ENCODE data around the gene ODF2.

Gene ODF2

DNA sequence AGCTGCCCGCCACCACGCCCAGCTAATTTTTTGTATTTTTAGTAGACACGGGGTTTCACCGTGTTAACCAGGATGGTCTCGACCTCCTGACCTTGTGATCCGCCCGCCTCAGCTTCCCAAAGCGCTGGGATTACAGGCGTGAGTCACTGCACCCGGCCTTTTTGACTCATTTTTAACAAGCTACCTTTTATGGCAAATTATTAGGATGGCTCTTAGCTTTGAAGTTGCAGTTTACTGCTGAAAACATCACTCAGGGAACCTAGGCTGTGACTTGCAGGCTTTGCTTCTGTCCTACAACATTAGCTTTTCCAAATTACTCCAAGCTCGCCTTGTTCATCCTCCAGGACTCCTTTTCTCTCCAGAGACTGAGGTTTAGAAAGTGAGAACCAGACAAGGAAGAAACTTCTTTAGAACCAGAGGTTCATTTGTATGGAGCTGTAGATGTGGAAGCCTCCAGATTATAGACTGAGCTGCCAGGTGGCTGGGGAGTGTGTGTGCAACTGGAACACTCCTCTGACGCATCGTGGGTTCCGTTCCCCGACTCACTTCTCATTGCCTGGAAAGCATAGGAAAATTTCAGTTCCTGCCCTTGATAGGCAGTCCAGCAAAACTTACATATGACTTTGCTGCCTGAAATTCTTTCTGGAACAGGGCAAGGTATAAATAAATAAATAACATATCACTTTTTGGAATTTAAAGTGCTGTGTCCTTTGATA, 72.8 kb downstream of the ODF2 start:
- no peak for DNase-seq (ENCODE audit: low read depth)

DNA sequence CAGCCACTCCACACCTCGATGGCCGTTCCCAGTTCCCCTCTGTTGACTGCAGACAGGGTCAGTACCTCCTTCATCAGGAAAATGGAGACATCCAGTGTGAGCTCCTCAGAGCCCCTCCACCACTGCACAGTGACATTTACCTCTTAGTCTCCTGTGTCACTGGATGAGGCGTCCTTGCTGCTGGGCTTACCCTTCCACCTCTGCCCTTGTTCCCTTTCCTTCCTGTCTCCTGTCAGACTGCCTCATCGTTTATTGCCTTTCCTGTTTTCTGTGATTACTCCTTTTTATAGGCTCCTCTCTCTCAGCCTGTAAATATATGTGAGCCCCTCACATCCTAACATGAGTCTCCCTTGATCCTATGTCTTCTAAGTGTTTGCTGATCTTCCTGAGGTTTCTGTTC, 73.4 kb downstream of the ODF2 start:
- DNase-seq (ENCODE audit: low read depth) = no peak

DNA sequence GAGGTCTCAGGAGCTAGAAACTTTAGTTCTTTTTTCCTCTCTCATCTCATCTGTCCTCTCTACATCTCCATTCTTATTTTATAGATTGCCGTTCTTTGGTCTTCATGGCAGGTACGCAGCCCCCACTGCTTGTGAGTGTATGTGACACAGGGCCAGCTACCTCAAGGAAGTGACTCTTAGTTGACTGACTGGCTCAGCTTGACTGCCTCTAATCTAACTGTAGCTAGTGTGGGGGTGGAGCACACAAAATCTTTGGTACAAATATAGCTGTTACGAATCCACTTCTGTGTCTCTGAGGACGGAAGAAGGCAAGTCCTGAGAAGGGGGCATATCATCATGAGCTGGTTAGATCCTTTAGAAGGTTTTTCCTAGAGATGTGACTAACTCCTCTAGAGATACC, 76.8 kb downstream of the ODF2 start:
- no peak for DNase-seq (ENCODE audit: low read depth)

DNA sequence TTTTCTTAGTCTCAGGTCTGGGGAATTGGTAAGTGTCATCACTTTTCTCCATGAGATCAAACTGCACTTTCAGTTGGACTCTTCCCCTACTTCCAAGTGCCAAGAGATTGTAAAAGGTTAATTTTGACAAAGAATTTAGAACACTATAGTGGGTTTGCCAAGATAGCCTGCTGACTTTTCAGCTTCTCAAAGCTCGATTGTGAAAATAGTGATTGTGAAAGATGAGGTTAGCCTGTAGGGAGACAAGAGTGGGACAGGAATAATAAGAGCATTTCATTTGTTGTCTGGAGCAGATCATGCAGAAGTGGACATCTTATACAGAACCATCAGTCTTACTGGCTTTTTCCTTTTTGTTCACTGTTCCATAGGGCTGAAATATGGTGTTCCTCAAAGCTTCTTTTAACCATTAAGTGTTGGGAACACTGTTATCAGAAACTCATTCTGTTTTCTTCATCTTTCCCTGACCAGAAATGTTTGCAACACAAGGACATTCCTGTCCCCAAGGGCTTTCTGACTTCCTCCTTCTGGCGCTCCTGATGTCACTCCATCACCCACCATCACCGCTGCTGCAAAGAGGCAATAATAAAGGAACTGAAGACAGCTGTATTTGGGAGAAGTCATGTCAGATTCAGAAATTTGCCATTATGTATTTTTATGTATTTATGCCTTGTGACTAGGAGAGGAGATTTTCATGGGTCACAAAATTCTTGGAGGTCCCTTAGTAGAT, 85.0 kb downstream of the ODF2 start:
- DNase-seq (ENCODE audit: low read depth) = no peak

DNA sequence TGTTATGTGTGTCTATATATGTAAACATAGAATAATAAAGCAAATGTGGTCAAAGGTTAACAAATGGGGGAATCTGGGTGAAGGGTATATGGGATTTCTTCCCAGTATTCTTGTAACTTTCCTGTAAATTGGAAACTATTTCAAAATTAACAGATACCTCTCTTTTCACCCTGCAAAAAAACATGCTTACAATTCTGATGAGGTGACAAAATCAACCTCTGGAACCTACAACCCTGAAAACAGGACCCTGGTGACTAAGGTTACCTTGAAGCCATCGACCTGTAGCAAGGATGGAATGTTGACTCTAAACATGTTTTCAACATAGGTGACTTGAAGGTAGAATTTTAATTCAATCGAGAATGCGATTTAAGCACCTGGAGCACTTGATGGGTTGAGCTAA, 90.7 kb downstream of the ODF2 start:
- no peak for DNase-seq (ENCODE audit: low read depth)

DNA sequence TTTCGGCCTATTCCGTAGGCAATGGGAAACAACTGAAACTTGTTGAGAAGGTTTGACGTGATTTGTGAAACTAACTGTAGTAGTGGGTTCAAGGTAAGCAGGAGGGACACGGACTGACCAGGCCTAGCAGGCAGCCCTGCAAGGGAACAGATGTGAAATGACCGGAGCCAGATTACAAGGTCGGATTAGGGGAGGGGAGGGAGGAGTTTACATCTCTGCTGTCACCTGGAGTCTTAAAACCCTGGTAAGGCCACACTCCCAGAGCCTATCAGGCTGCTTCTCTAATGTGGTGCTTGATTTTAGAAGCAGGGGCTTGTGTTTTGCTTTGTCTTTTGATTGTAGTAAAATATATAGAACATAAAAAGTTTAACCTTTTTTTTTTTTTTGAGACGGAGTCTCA, 93.1 kb downstream of the ODF2 start:
- DNase-seq (ENCODE audit: low read depth) = no peak

DNA sequence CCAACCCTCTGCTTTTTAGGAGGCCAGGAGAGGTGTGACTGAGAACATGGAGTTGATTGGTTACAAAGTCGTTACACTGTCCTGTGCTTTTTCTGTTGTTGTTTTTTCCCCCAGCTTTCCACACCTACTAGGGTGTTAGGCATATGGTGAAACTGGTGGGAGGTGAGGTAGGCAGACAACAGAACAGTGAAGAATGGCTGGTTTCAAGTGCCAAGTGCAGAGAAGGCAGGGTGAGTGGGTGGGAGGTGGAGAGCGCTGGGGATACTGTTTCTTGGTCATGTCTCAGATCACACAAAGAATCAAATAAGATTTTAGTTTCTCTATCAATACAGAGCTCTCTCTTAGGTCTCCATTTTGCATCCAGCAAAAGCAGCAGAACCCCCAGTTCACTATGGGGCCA, 94.4 kb downstream of the ODF2 start:
- DNase-seq (ENCODE audit: low read depth) = no peak

Measured in HS-5 (cell line).